Fibroblast of upper back skin (primary cell): ENCODE data around the gene SLC52A3.
A peak's percentile ranks its signal among the peaks of the same experiment; 100 is the strongest.
"Not testable (repeated sequence)": the region's sequence is repeated elsewhere in the genome, so short reads cannot be mapped to it uniquely, and the experiment has no call there.

Source experiments
- DNase-seq: peaks from one replicate; pipeline ENCODE4 v3.0.0-alpha.2; 2013

SLC52A3 gene

GRCh38 chr20:768426-768978, at the start of gene SLC52A3:
Gene SLC52A3 (minus strand): TSS chr20:768500. CDS start chr20:765774, 2,726 bp downstream.
- DNase-seq: no peak

- DNase-seq: peak; percentile 45
Observed at GRCh38 chr20:815914-816606, 47.8 kb upstream of the SLC52A3 start.

GRCh38 chr20:815226-815625, 46.9 kb upstream of the SLC52A3 start:
- DNase-seq: no peak

GRCh38 chr20:813390-813789, 45.1 kb upstream of the SLC52A3 start:
- DNase-seq: no peak

GRCh38 chr20:812435-812814, 44.1 kb upstream of the SLC52A3 start:
- not testable (repeated sequence) for DNase-seq

- not testable (repeated sequence) for DNase-seq
Observed at GRCh38 chr20:811776-812434, 43.6 kb upstream of the SLC52A3 start.

GRCh38 chr20:805713-806112, 37.4 kb upstream of the SLC52A3 start:
- no peak for DNase-seq

- DNase-seq: no peak
Observed at GRCh38 chr20:801678-802077, 33.4 kb upstream of the SLC52A3 start.

- not testable (repeated sequence) for DNase-seq
Observed at GRCh38 chr20:800026-800425, 31.7 kb upstream of the SLC52A3 start.

- DNase-seq: not testable (repeated sequence)
Observed at GRCh38 chr20:798746-799145, 30.4 kb upstream of the SLC52A3 start.

- no peak for DNase-seq
Observed at GRCh38 chr20:796921-797320, 28.6 kb upstream of the SLC52A3 start.

GRCh38 chr20:792248-792647, 23.9 kb upstream of the SLC52A3 start:
- no peak for DNase-seq

GRCh38 chr20:791056-791455, 22.8 kb upstream of the SLC52A3 start:
- no peak for DNase-seq

- no peak for DNase-seq
Observed at GRCh38 chr20:787825-788224, 19.5 kb upstream of the SLC52A3 start.

- DNase-seq: no peak
Observed at GRCh38 chr20:779771-780170, 11.5 kb upstream of the SLC52A3 start.

GRCh38 chr20:776165-776564, 7.9 kb upstream of the SLC52A3 start:
- no peak for DNase-seq

GRCh38 chr20:775679-776135, 7.4 kb upstream of the SLC52A3 start:
- DNase-seq: no peak

GRCh38 chr20:774660-775057, 6.4 kb upstream of the SLC52A3 start:
- DNase-seq: no peak

- DNase-seq: no peak
Observed at GRCh38 chr20:774016-774659, 5.8 kb upstream of the SLC52A3 start.

GRCh38 chr20:772806-773205, 4.5 kb upstream of the SLC52A3 start:
- no peak for DNase-seq

- DNase-seq: no peak
Observed at GRCh38 chr20:771741-772464, 3.6 kb upstream of the SLC52A3 start.

GRCh38 chr20:770691-771090, 2.4 kb upstream of the SLC52A3 start:
- no peak for DNase-seq

GRCh38 chr20:766906-767305, 1.4 kb downstream of the SLC52A3 start:
- no peak for DNase-seq
